Esophagus squamous epithelium (tissue), 5 donors: ENCODE measurements around the gene RBL1. TPM values are rescaled to one million over a fixed set of nuclear protein-coding genes. Genes with fewer than 3 reads are reported as not detected.

Experiments used
- DNase-seq: peaks from one replicate; lab custom pipeline; 2025; lab: John Stamatoyannopoulos, UW
- H3K27ac ChIP-seq, 4 donors: fragments of 200-600 bp; sonication (generic); one replicate each; pipeline ENCODE4 v1.5.1; 2016 to 2019; ENCODE audit warnings: mild to moderate bottlenecking in 1 of 4
- H3K27me3 ChIP-seq, 4 donors: fragments of 200-600 bp; sonication (generic); 1 replicate in 3 of 4; 2 replicates in 1 of 4; pipeline versions ENCODE4 v1.5.1 to v1.6.0; 2017 to 2021; ENCODE audit warnings: antibody characterized with exemption in 1 of 4
- H3K36me3 ChIP-seq, 3 donors: fragments of 200-600 bp; sonication (generic); one replicate each; pipeline ENCODE4 v1.5.1; 2016 to 2019
- H3K4me1 ChIP-seq, 3 donors: fragments of 200-600 bp; sonication (generic); one replicate each; pipeline ENCODE4 v1.5.1; 2017 to 2019
- H3K4me3 ChIP-seq, 4 donors: fragments of 200-600 bp; sonication (generic); 1 replicate in 3 of 4; 2 replicates in 1 of 4; pipeline ENCODE4 v1.5.1; 2016 to 2019; ENCODE audit warnings: mild to moderate bottlenecking in 2 of 4, moderate library complexity in 1 of 4
- H3K9me3 ChIP-seq, 3 donors: fragments of 200-600 bp; sonication (generic); one replicate each; pipeline ENCODE4 v1.5.1; 2016 to 2019
- POLR2A ChIP-seq, 4 donors: fragments of 450-650 bp; IDR thresholded peaks; one replicate each; pipeline ENCODE4 v1.6.1; 2017; ENCODE audit warnings: antibody characterized with exemption in 4 of 4, mild to moderate bottlenecking in 4 of 4, moderate library complexity in 3 of 4
- WGBS, 2 donors: methylation state at CpG; one replicate each; pipeline ENCODE4 v1.1.5; 2018; 5-methylcytosine and 5-hydroxymethylcytosine counted together
- intact Hi-C: fragments of 100-400 bp; cut with DNase I; formaldehyde crosslinking; loops from one replicate; pipeline ENCODE4 v1.15.0; 2022
- total RNA-seq, 4 donors: library from RNA; depleted of rRNA; stranded (reverse); fragments of >200 nt; gene quantifications; one replicate each; pipeline ENCODE4 v1.1.0, GENCODE V29; 2016
- TF ChIP-seq, protein P1 (sequence below), 6 experiments: fragments of 450-650 bp in 4 of 6; fragments of 200-600 bp in 2 of 6; sonication (generic) in 2 of 6; IDR thresholded peaks; one replicate each; pipeline ENCODE4 v1.5.1; 2016 to 2019; ENCODE audit warnings: antibody characterized with exemption in 6 of 6, mild to moderate bottlenecking in 4 of 6, moderate library complexity in 4 of 6
- donor health status: DM: yes; HTN: yes; CAD: no.

RBL1 gene
- total RNA-seq, 4 donors from 2014 or later = 9.7 to 12.8 (median 11.6) TPM

DNA sequence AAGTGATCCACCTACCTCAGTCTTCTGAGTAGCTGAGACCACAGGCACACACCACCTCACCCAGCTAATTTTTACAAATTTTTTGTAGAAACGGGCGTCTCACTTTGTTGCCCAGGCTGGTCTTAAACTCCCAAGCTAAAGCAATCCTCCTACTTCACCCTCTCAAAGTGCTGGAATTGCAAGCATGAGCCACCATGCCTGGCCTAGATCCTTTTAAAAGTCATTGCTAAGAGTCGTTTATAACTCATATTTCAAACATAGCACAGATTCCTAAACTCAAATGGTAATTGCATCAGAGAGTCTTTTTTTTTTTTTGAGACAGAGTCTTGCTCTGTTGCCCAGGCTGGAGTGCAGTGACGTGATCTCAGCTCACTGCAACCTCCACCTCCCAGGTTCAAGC, 136.6 kb downstream of the RBL1 start:
- 71 to 75% methylated on average over 3 to 4 of the region's 4 CpGs for WGBS, 2 donors
- intact Hi-C loops = no loop called here

GRCh38 chr20:36957875-36958667, 137.7 kb downstream of the RBL1 start:
- Histone ChIP-seq H3K27ac (no peak overlapping the region), H3K27me3 (no peaks in the 10 kb centered on the region), H3K36me3 (no peaks in the 10 kb centered on the region), H3K9me3 (peaks cover 0 to 11% (median 0%) of the 10 kb centered on the region in 3 donors), H3K4me3 (no peak overlapping the region), H3K4me1 (peaks cover 0 to 20% (median 0%) of the 10 kb centered on the region in 3 donors)
- WGBS, 2 donors = 77 to 78% methylated on average over 10 of the region's 10 CpGs
- TF ChIP-seq POLR2A (IDR thresholded peaks at IDR 0.05) = no peak
- TF ChIP-seq, protein P1, sequence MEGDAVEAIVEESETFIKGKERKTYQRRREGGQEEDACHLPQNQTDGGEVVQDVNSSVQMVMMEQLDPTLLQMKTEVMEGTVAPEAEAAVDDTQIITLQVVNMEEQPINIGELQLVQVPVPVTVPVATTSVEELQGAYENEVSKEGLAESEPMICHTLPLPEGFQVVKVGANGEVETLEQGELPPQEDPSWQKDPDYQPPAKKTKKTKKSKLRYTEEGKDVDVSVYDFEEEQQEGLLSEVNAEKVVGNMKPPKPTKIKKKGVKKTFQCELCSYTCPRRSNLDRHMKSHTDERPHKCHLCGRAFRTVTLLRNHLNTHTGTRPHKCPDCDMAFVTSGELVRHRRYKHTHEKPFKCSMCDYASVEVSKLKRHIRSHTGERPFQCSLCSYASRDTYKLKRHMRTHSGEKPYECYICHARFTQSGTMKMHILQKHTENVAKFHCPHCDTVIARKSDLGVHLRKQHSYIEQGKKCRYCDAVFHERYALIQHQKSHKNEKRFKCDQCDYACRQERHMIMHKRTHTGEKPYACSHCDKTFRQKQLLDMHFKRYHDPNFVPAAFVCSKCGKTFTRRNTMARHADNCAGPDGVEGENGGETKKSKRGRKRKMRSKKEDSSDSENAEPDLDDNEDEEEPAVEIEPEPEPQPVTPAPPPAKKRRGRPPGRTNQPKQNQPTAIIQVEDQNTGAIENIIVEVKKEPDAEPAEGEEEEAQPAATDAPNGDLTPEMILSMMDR (IDR thresholded peaks at IDR 0.05) = no peak
- DNase-seq = no peak
- intact Hi-C loops = no loop called here

More for the DNA sequence above, 136.6 kb downstream of the RBL1 start:
- Histone ChIP-seq H3K4me1 (peaks cover 0 to 15% (median 0%) of the 10 kb centered on the region in 3 donors), H3K27ac (no peak overlapping the region), H3K27me3 (no peaks in the 10 kb centered on the region), H3K4me3 (no peak overlapping the region), H3K36me3 (no peaks in the 10 kb centered on the region), H3K9me3 (peaks cover 0 to 11% (median 0%) of the 10 kb centered on the region in 3 donors)
- TF ChIP-seq POLR2A (IDR thresholded peaks at IDR 0.05) = no peak
- TF ChIP-seq, protein P1 (IDR thresholded peaks at IDR 0.05) = no peak
- no peak for DNase-seq

DNA sequence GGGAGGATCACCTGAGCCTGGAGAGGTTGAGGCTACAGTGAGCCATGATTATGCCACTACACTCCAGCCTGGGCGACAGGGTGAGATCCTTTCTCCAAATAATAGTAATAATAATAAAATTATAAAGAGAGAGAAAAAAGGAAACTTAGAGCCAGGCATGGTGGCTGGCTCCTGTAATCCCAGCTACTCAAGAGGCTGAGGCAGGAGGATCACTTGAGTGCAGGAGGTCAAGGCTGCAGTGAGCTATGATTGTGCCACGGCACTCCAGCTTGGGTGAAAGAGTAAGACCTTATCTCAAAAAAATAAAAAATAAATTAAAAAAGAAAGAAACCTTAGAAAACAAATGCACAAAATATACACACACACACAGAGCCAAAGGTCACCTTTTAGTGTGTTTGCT, 139.1 kb downstream of the RBL1 start:
- Histone ChIP-seq H3K36me3 (no peaks in the 10 kb centered on the region), H3K27ac (no peak overlapping the region), H3K9me3 (no peaks in the 10 kb centered on the region), H3K4me1 (peaks cover 0 to 28% (median 0%) of the 10 kb centered on the region in 3 donors), H3K4me3 (no peak overlapping the region), H3K27me3 (no peaks in the 10 kb centered on the region)
- intact Hi-C loops = no loop called here
- no peak for DNase-seq
- 82 to 100% methylated on average over 2 of the region's 2 CpGs for WGBS, 2 donors
- TF ChIP-seq, protein P1 (IDR thresholded peaks at IDR 0.05) = no peak
- TF ChIP-seq POLR2A (IDR thresholded peaks at IDR 0.05) = no peak

- H3K4me1 ChIP-seq = peaks cover 0 to 28% (median 0%) of the 10 kb centered on the region in 3 donors
- no peak for DNase-seq
- 55 to 70% methylated on average over 3 of the region's 3 CpGs for WGBS, 2 donors
- no peaks in the 10 kb centered on the region for H3K27me3 ChIP-seq
- TF ChIP-seq POLR2A (IDR thresholded peaks at IDR 0.05) = no peak
- TF ChIP-seq, protein P1 (IDR thresholded peaks at IDR 0.05) = no peak
- H3K9me3 ChIP-seq = no peaks in the 10 kb centered on the region
- intact Hi-C loops = no loop called here
- no peak overlapping the region for H3K4me3 ChIP-seq
- no peaks in the 10 kb centered on the region for H3K36me3 ChIP-seq
- no peak overlapping the region for H3K27ac ChIP-seq
Observed at GRCh38 chr20:36956016-36956415, 139.8 kb downstream of the RBL1 start.

DNA sequence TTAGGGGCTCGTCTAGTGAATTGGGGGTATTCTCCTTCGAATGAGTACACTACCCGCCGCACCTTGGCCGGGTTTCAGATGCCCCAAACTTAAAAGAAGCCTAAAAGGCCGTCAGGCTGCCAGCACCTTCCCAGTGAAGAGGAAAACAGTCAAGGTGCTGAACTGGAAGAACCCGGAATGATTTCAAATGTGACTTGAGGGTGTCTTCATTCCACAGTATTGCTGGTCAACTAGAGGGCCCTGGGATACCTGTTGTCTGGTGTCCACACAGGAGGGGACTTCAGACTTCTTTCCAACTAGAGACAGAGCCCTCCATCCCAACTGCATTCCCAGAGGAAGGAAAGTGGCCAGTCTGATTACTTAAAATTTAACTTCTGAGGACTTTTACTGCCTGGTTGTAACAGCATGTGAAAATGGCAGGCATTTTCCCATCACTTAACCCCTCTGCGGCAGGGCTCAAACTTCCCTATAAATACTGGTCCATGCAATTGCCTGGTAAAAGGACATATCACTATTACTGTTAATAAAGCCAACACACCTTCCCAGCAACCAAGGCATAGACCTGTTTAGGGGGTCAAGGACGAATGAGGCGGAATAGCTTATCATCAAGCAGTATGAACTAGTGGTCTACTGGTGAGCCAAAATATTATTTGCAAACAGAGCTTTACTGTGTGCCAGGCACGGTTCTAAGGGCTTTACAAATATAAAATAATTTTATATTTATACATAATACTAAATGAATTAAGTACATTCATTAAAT, 143.6 kb downstream of the RBL1 start:
- no peak for TF ChIP-seq POLR2A (IDR thresholded peaks at IDR 0.05)
- TF ChIP-seq, protein P1 (IDR thresholded peaks at IDR 0.05) = no peak
- WGBS, 2 donors = 35 to 85% methylated on average over 4 to 11 of the region's 11 CpGs
- H3K27me3 ChIP-seq = no peaks in the 10 kb centered on the region
- H3K27ac ChIP-seq = peak overlapping the region; percentile 89 to 95 (median 94)
- DNase-seq = no peak
- intact Hi-C loops = no loop called here
- peaks cover 7 to 63% (median 15%) of the 10 kb centered on the region in 3 donors for H3K4me1 ChIP-seq
- no peaks in the 10 kb centered on the region for H3K9me3 ChIP-seq
- peak overlapping the region; percentile 75 to 99 (median 90) for H3K4me3 ChIP-seq
- H3K36me3 ChIP-seq = no peaks in the 10 kb centered on the region
